ENCODE data around the gene PLEKHJ1. TPM values are rescaled to one million over a fixed set of nuclear protein-coding genes. Genes with fewer than 3 reads are reported as not detected.

PLEKHJ1 gene
- total RNA-seq, 1 experiment from 2014 or later: 94.8 TPM

DNA sequence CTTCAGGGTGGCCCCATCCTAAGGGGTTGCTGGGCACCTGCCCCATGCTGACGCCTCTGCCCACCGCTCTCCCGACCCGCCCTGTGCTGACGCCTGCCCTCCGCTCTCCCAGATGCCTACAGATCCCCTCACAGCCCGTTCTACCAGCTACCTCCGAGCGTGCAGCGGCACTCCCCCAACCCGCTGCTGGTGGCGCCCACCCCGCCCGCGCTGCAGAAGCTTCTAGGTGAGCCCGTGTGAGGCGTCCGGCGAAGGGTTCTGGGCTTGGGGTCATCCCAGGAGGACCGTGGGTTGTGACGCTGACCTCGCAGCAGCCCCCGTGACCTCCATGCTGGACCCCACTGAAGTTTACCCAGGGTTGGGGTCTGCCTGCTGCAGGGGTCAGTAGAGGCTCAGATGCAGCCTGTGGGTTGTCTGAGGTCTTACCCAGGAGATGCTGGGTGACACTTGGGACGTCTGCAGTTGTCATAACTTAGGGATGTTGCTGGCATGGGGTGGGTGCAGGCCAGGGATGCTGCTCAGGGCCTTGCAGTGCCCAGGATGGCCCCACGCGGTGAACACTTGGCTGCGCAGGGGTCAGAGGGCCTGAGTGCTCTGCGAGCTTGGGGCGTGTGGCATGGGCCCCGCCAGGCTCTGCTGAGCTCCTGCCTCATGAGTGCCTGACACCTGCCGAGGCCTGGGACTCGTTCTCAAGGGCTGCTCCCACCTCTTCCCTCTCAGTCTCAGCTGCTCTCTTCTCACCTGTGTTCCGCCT lies 25.0 kb downstream of the PLEKHJ1 start:
- Histone ChIP-seq H2AFZ (ENCODE audit: low read length) (no peak overlapping the region), H3K27me3 (ENCODE audit: low read length) (no peaks in the 10 kb centered on the region), H3K27ac (ENCODE audit: low read length) (no peak overlapping the region), H4K20me1 (ENCODE audit: low read length) (no peaks in the 10 kb centered on the region), H3K4me3 (ENCODE audit: low read length) (no peak overlapping the region), H3F3A (ENCODE audit: low read length, unreplicated experiment) (no peaks in the 10 kb centered on the region), H3K79me2 (ENCODE audit: low read length) (no peaks in the 10 kb centered on the region), H3K9me3 (ENCODE audit: low read length) (no peaks in the 10 kb centered on the region), H3K9me2 (replicated peaks; ENCODE audit: low read length) (no peaks in the 10 kb centered on the region), H3K9ac (ENCODE audit: low read length) (no peak overlapping the region), H3K4me1 (ENCODE audit: insufficient read depth, low read length) (no peaks in the 10 kb centered on the region), H3K4me2 (ENCODE audit: low read length) (no peak overlapping the region), H3K36me3 (ENCODE audit: low read depth, low read length) (peaks cover 5% of the 10 kb centered on the region; the same call in 1 of the 2 replicates)
- TF ChIP-seq EZH2phosphoT487 (IDR thresholded peaks at IDR 0.05; ENCODE audit: borderline replicate concordance, low read length): no peak
- TF ChIP-seq EZH2 (IDR thresholded peaks at IDR 0.05; ENCODE audit: low read length, unreplicated experiment): no peak
- TF ChIP-seq, protein P1, sequence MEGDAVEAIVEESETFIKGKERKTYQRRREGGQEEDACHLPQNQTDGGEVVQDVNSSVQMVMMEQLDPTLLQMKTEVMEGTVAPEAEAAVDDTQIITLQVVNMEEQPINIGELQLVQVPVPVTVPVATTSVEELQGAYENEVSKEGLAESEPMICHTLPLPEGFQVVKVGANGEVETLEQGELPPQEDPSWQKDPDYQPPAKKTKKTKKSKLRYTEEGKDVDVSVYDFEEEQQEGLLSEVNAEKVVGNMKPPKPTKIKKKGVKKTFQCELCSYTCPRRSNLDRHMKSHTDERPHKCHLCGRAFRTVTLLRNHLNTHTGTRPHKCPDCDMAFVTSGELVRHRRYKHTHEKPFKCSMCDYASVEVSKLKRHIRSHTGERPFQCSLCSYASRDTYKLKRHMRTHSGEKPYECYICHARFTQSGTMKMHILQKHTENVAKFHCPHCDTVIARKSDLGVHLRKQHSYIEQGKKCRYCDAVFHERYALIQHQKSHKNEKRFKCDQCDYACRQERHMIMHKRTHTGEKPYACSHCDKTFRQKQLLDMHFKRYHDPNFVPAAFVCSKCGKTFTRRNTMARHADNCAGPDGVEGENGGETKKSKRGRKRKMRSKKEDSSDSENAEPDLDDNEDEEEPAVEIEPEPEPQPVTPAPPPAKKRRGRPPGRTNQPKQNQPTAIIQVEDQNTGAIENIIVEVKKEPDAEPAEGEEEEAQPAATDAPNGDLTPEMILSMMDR (conservative IDR thresholded peaks at IDR 0.05; ENCODE audit: low read depth, low read length): no peak
- no TSS peak for BruUV-seq (replicated peaks)
- DNase-seq: no peak
- POLR2A ChIA-PET (ENCODE audit: unreplicated experiment): no interaction called here
- no peak for ATAC-seq
- CTCF ChIA-PET: no interaction called here
- intact Hi-C loops (cut with micrococcal nuclease): no loop called here

DNA sequence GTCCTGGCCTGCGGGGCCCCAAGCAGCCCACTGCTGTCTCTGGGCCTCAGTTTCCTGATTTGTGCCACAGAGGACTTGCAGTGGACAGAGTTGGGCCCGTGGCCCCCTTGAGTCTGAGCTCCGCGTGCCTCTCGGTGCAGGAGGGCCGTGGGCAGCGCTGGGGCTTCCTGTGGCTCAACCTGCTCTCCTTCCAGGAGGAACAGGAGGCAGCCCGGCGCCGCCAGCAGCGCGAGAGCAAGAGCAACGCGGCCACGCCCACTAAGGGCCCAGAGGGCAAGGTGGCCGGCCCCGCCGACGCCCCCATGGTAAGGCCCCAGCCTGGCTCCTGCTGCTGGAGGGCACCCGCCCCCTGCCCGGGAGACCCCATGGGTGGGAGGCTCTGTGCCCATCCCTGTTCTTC lies 25.9 kb downstream of the PLEKHJ1 start:
- Histone ChIP-seq H3K9ac (ENCODE audit: low read length) (no peak overlapping the region), H2AFZ (ENCODE audit: low read length) (no peak overlapping the region), H3K9me3 (ENCODE audit: low read length) (no peaks in the 10 kb centered on the region), H3K79me2 (ENCODE audit: low read length) (no peaks in the 10 kb centered on the region), H3F3A (ENCODE audit: low read length, unreplicated experiment) (no peaks in the 10 kb centered on the region), H3K27ac (ENCODE audit: low read length) (no peak overlapping the region), H3K4me2 (ENCODE audit: low read length) (no peak overlapping the region), H3K4me1 (ENCODE audit: insufficient read depth, low read length) (no peaks in the 10 kb centered on the region), H3K36me3 (ENCODE audit: low read depth, low read length) (peaks cover 5% of the 10 kb centered on the region; the same call in 1 of the 2 replicates), H3K4me3 (ENCODE audit: low read length) (no peak overlapping the region), H4K20me1 (ENCODE audit: low read length) (no peaks in the 10 kb centered on the region), H3K9me2 (replicated peaks; ENCODE audit: low read length) (no peaks in the 10 kb centered on the region), H3K27me3 (ENCODE audit: low read length) (no peaks in the 10 kb centered on the region)
- no TSS peak for BruUV-seq (replicated peaks)
- no peak for ATAC-seq
- TF ChIP-seq EZH2 (IDR thresholded peaks at IDR 0.05; ENCODE audit: low read length, unreplicated experiment) (no peak), EZH2phosphoT487 (IDR thresholded peaks at IDR 0.05; ENCODE audit: borderline replicate concordance, low read length) (no peak)
- TF ChIP-seq, protein P1 (conservative IDR thresholded peaks at IDR 0.05; ENCODE audit: low read depth, low read length): no peak
- intact Hi-C loops (cut with micrococcal nuclease): no loop called here
- CTCF ChIA-PET: no interaction called here
- POLR2A ChIA-PET (ENCODE audit: unreplicated experiment): no interaction called here
- DNase-seq: no peak

DNA sequence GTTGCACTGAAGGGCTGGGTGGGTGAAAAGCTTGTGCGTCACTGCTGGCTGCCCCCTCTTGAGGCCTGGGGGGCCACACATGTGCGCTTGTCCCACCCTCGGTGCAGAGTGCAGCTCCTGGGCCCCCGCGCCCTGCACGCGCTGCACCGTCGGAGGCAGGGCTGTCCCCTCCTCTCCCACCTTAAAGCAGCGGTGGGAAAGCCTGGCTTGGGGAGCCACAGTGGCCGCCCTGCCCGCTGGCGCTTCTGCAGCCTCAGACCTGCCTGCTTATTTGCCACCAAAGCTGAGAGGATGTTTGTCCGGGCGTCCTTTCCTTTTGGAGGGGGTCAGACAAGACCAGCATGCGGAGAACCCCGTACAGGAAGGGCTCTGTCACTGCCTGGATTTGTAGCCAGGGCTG lies 26.7 kb downstream of the PLEKHJ1 start:
- no peak for TF ChIP-seq EZH2phosphoT487 (IDR thresholded peaks at IDR 0.05; ENCODE audit: borderline replicate concordance, low read length)
- TF ChIP-seq, protein P1 (conservative IDR thresholded peaks at IDR 0.05; ENCODE audit: low read depth, low read length): no peak
- no peak for TF ChIP-seq EZH2 (IDR thresholded peaks at IDR 0.05; ENCODE audit: low read length, unreplicated experiment)
- H3K9me3 ChIP-seq (ENCODE audit: low read length): no peaks in the 10 kb centered on the region
- POLR2A ChIA-PET (ENCODE audit: unreplicated experiment): no interaction called here
- H2AFZ ChIP-seq (ENCODE audit: low read length): no peak overlapping the region
- no peaks in the 10 kb centered on the region for H3K4me1 ChIP-seq (ENCODE audit: insufficient read depth, low read length)
- BruUV-seq (replicated peaks): no TSS peak
- H3K4me3 ChIP-seq (ENCODE audit: low read length): no peak overlapping the region
- DNase-seq (no peak), ATAC-seq (no peak)
- no peak overlapping the region for H3K4me2 ChIP-seq (ENCODE audit: low read length)
- CTCF ChIA-PET: no interaction called here
- intact Hi-C loops (cut with micrococcal nuclease): no loop called here
- no peaks in the 10 kb centered on the region for H3K27me3 ChIP-seq (ENCODE audit: low read length)
- no peaks in the 10 kb centered on the region for H3F3A ChIP-seq (ENCODE audit: low read length, unreplicated experiment)
- H3K36me3 ChIP-seq (ENCODE audit: low read depth, low read length): peaks cover 5% of the 10 kb centered on the region; the same call in 1 of the 2 replicates
- no peak overlapping the region for H3K9ac ChIP-seq (ENCODE audit: low read length)
- H4K20me1 ChIP-seq (ENCODE audit: low read length): no peaks in the 10 kb centered on the region
- H3K79me2 ChIP-seq (ENCODE audit: low read length): no peaks in the 10 kb centered on the region
- H3K27ac ChIP-seq (ENCODE audit: low read length): no peak overlapping the region
- no peaks in the 10 kb centered on the region for H3K9me2 ChIP-seq (replicated peaks; ENCODE audit: low read length)
